OCI-LY7 (cell line): Measurements from ENCODE around the gene ZIC4. TPM values are rescaled to one million over a fixed set of nuclear protein-coding genes. Genes with fewer than 3 reads are reported as not detected.

Experiments used
- BruUV-seq: library from RNA; stranded (reverse); fragments of 400-500 nt; replicated peaks from 2 replicates; lab custom pipeline; 2021; lab: Mats Ljungman, UMichigan
- CTCF ChIA-PET: fragments of 300-600 bp; sonication (Branson Sonifier 250); formaldehyde crosslinking; loops from one replicate; lab custom pipeline; 2022; ENCODE audit warnings: antibody characterized with exemption; ENCODE audit not compliant: unreplicated experiment; lab: Charles Lee
- POLR2A ChIA-PET: fragments of 300-600 bp; sonication (Branson Sonifier 250); formaldehyde crosslinking; loops from one replicate; lab custom pipeline; 2022; ENCODE audit warnings: antibody characterized with exemption; lab: Charles Lee
- DNase-seq: peaks from one replicate; pipeline ENCODE4 v3.0.0-alpha.2; 2015; ENCODE audit warnings: low spot score
- H2AFZ ChIP-seq: fragments of 200-600 bp; sonication (generic), shearing (Covaris generic); 2 replicates; pipeline ENCODE4 v1.6.1; 2014; ENCODE audit warnings: mild to moderate bottlenecking, antibody characterized with exemption, low read length, moderate library complexity
- H3K27ac ChIP-seq: fragments of 200-600 bp; sonication (generic); 2 replicates; pipeline ENCODE4 v1.5.1; 2014; ENCODE audit warnings: mixed run types, low read depth, mild to moderate bottlenecking, moderate library complexity, low read length, inconsistent platforms; ENCODE audit not compliant: poor library complexity, severe bottlenecking
- H3K36me3 ChIP-seq: fragments of 200-600 bp; sonication (generic); 2 replicates; pipeline ENCODE4 v1.6.1; 2014; ENCODE audit warnings: mild to moderate bottlenecking, antibody characterized with exemption, low read length, moderate library complexity, mixed read lengths; ENCODE audit not compliant: insufficient read depth
- H3K4me1 ChIP-seq: fragments of 200-600 bp; sonication (generic); 2 replicates; pipeline ENCODE4 v1.5.1; 2014; ENCODE audit warnings: mild to moderate bottlenecking, low read length; ENCODE audit not compliant: insufficient read depth, poor library complexity, severe bottlenecking
- H3K4me2 ChIP-seq: fragments of 200-600 bp; sonication (generic); 2 replicates; pipeline ENCODE4 v1.6.1; 2014; ENCODE audit warnings: mild to moderate bottlenecking, low read length
- H3K4me3 ChIP-seq: fragments of 200-600 bp; sonication (generic); 2 replicates; pipeline ENCODE4 v1.5.1; 2014; ENCODE audit warnings: mild to moderate bottlenecking, low read depth, low read length; ENCODE audit not compliant: poor library complexity, severe bottlenecking
- H3K79me2 ChIP-seq: fragments of 200-600 bp; sonication (generic); 2 replicates; pipeline ENCODE4 v1.6.1; 2016; ENCODE audit warnings: low read depth, mild to moderate bottlenecking, low read length, moderate library complexity, mixed read lengths; ENCODE audit not compliant: insufficient read depth
- H3K9me2 ChIP-seq: fragments of 200-600 bp; sonication (generic); 2 replicates; pipeline ENCODE4 v1.6.1; 2016; ENCODE audit warnings: mild to moderate bottlenecking, low read length, mixed read lengths; ENCODE audit not compliant: insufficient read depth
- H3K9me3 ChIP-seq: fragments of 200-600 bp; sonication (generic); 2 replicates; pipeline ENCODE4 v1.6.1; 2014; ENCODE audit warnings: mild to moderate bottlenecking, mixed run types, low read length, mixed read lengths
- H4K20me1 ChIP-seq: fragments of 200-600 bp; sonication (generic); 2 replicates; pipeline ENCODE4 v1.6.1; 2014; ENCODE audit warnings: mild to moderate bottlenecking, antibody characterized with exemption, low read length, moderate library complexity, mixed read lengths; ENCODE audit not compliant: insufficient read depth
- CTCF ChIP-seq: fragments of 200-600 bp; sonication (generic); conservative IDR thresholded peaks from 2 replicates; pipeline ENCODE4 v1.5.1; 2014; ENCODE audit warnings: mild to moderate bottlenecking, antibody characterized with exemption, low read length, moderate library complexity, mixed read lengths
- EZH2phosphoT487 ChIP-seq: fragments of 200-600 bp; sonication (generic); IDR thresholded peaks from 2 replicates; pipeline ENCODE4 v1.6.1; 2018; ENCODE audit warnings: low read depth, borderline replicate concordance, mild to moderate bottlenecking, mixed run types, antibody characterized with exemption, low read length, moderate library complexity, mixed read lengths
- intact Hi-C: fragments of 100-400 bp; cut with micrococcal nuclease; formaldehyde crosslinking; loops from one replicate; pipeline ENCODE4 v1.10.0; 2022; ENCODE audit not compliant: unreplicated experiment
- total RNA-seq, 2 experiments: library from RNA; depleted of rRNA in 1 of 2; stranded (reverse); fragments of >200 nt in 1 of 2; shearing (Covaris generic) in 1 of 2; gene quantifications; 2 replicates each; pipeline ENCODE4 v1.2.3, GENCODE V29; 2014 to 2022

ZIC4 gene
- total RNA-seq, 2 experiments from 2014 or later = not detected

GRCh38 chr3:147417551-147418295 lies 11.4 kb upstream of the ZIC4 start:
- Histone ChIP-seq H3K4me1 (no peaks in the 10 kb centered on the region), H3K4me2 (no peak overlapping the region), H3K9me3 (no peaks in the 10 kb centered on the region), H2AFZ (no peak overlapping the region), H3K36me3 (no peaks in the 10 kb centered on the region), H3K79me2 (no peaks in the 10 kb centered on the region), H4K20me1 (no peaks in the 10 kb centered on the region), H3K9me2 (no peaks in the 10 kb centered on the region), H3K4me3 (no peak overlapping the region), H3K27ac (no peak overlapping the region)
- TF ChIP-seq CTCF (no peak), EZH2phosphoT487 (no peak)
- no peak for DNase-seq
- no TSS peak for BruUV-seq
- CTCF ChIA-PET = no interaction called here
- intact Hi-C loops = no loop called here
- POLR2A ChIA-PET = interaction anchor here (0.8 to 1.4 kb wide), 2 partner anchors 12 to 82 kb away, joined by 3 to 4 read pairs; no protein-coding TSS in a partner anchor

- no peaks in the 10 kb centered on the region for H3K9me3 ChIP-seq
- intact Hi-C loops = no loop called here
- no peak overlapping the region for H3K27ac ChIP-seq
- no peaks in the 10 kb centered on the region for H4K20me1 ChIP-seq
- DNase-seq = no peak
- POLR2A ChIA-PET = interaction anchor here (0.8 kb wide), 1 partner anchor 82 kb away, joined by 4 read pairs; no protein-coding TSS in a partner anchor
- H3K4me2 ChIP-seq = no peak overlapping the region
- CTCF ChIA-PET = no interaction called here
- no peaks in the 10 kb centered on the region for H3K9me2 ChIP-seq
- no peak for TF ChIP-seq CTCF
- TF ChIP-seq EZH2phosphoT487 = no peak
- no peaks in the 10 kb centered on the region for H3K36me3 ChIP-seq
- no peaks in the 10 kb centered on the region for H3K4me1 ChIP-seq
- no peak overlapping the region for H3K4me3 ChIP-seq
- BruUV-seq = no TSS peak
- H3K79me2 ChIP-seq = no peaks in the 10 kb centered on the region
- H2AFZ ChIP-seq = no peak overlapping the region
Measured at GRCh38 chr3:147416931-147417330, 10.6 kb upstream of the ZIC4 start.

GRCh38 chr3:147415874-147416273 lies 9.5 kb upstream of the ZIC4 start:
- intact Hi-C loops = no loop called here
- no peak for DNase-seq
- CTCF ChIA-PET = no interaction called here

More at GRCh38 chr3:147415874-147416273, 9.5 kb upstream of the ZIC4 start:
- no peak overlapping the region for H3K4me2 ChIP-seq
- no peaks in the 10 kb centered on the region for H3K79me2 ChIP-seq
- no TSS peak for BruUV-seq
- H3K9me2 ChIP-seq = no peaks in the 10 kb centered on the region
- no peaks in the 10 kb centered on the region for H3K36me3 ChIP-seq
- no peak overlapping the region for H2AFZ ChIP-seq
- no peak overlapping the region for H3K4me3 ChIP-seq
- H3K4me1 ChIP-seq = no peaks in the 10 kb centered on the region
- POLR2A ChIA-PET = no interaction called here
- H3K9me3 ChIP-seq = no peaks in the 10 kb centered on the region
- TF ChIP-seq CTCF (peak; percentile 52), EZH2phosphoT487 (no peak)
- H3K27ac ChIP-seq = no peak overlapping the region
- H4K20me1 ChIP-seq = no peaks in the 10 kb centered on the region
